GM12875 (cell line): ENCODE results near the gene F2RL3.

ENCODE experiments used
- H3K4me3 ChIP-seq: one replicate; pipeline ENCODE4 v1.5.1; 2011; ENCODE audit warnings: low read depth, low read length, control low read depth
- TF ChIP-seq, protein P1 (sequence below): IDR thresholded peaks from 2 replicates; pipeline ENCODE4 v1.5.1; 2011; ENCODE audit warnings: low read depth, mild to moderate bottlenecking, control low read depth, inconsistent platforms, low read length, moderate library complexity, borderline replicate concordance; ENCODE audit not compliant: insufficient read depth

The F2RL3 gene

DNA sequence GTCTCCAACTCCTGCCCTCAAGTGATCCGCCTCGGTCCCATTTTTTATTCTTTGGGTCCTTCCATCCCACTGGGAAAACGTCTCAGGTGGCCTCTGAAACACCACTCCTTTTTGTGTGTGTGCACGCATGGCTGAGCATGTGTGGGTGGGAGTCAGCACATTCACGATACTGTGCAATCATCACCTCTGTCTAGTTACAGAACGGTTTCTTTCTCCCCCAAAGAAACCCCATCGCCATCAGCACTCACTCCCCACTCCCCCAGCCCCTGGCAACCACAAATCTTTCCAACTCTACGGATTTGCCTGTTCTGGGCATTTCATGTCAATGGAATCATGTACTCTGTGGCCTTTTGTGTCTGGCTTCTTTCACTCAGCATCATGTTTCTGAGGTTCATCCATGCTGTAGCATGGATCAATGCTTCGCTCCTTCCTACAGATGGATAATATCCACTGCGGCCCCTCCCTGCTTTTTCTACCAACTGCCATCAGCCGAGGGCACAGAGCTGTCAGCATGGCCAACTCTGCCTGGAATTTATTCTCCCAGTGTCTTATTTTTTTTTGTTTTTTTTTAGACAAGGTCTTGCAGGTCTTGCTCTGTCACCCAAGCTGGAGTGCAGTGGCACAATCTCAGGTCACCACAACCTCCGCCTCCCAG lies 9.7 kb downstream of the F2RL3 start:
- TF ChIP-seq, protein P1, sequence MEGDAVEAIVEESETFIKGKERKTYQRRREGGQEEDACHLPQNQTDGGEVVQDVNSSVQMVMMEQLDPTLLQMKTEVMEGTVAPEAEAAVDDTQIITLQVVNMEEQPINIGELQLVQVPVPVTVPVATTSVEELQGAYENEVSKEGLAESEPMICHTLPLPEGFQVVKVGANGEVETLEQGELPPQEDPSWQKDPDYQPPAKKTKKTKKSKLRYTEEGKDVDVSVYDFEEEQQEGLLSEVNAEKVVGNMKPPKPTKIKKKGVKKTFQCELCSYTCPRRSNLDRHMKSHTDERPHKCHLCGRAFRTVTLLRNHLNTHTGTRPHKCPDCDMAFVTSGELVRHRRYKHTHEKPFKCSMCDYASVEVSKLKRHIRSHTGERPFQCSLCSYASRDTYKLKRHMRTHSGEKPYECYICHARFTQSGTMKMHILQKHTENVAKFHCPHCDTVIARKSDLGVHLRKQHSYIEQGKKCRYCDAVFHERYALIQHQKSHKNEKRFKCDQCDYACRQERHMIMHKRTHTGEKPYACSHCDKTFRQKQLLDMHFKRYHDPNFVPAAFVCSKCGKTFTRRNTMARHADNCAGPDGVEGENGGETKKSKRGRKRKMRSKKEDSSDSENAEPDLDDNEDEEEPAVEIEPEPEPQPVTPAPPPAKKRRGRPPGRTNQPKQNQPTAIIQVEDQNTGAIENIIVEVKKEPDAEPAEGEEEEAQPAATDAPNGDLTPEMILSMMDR, result no peak
- no peak overlapping the region for H3K4me3 ChIP-seq

DNA sequence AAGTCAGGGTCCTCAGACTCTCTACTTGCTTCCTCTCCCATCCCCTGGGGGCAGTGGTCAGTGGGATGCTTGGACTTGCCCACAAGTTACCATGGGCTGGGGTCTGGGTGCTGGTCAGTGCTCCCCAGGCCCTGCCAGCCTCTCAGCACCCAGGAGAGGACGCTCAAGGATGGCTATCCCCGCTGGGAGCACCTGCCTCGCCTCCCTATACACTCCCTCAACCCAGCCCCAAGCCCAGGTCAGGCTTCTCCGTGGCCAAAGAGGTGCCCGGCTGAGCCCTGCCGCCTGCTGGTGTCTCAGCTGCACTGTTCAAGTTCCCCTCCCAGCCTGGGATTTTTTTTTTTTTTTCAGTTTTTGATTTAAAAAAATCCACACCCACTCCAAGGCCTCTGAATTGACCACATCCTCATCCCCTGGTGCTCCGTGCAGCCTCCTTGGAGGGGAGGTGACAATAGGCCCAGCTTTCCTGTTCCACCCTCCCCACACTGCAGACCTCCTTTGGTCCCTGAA lies 10.8 kb downstream of the F2RL3 start:
- no peak overlapping the region for H3K4me3 ChIP-seq
- TF ChIP-seq, protein P1, result peak; percentile 86

DNA sequence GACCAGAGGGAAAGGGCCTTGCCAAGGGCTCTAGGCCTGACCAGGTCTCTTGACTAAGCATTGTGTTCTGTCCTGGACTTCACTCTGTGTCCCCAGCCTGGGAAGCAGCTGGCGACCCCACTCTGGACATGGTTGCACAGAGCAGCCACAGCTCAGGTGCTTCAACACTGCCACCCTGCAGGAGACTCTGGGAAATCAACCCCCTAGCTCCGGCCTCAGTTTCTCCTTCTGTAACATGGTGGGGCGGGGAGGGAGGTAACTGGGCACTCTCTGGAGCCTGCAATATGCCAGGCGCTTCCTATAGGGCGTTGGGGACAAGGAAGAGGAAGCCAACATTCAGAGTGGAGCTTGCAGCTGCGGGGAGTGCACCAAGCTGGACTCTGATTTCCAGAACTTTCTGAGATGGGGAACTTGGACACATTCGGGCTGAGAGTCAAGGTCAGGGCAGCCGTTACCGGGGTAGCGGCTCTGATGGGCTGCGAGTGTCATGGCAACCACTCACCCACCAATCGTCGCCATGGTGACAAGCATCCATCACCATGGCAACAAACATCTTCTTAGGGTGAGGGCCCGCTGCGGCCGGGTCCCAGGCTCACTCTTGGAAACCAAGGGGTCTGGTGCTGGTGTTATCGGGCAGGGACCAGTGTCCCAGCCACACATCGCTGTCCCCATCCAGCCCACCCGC lies 12.8 kb downstream of the F2RL3 start:
- TF ChIP-seq, protein P1, result no peak
- H3K4me3 ChIP-seq, result no peak overlapping the region

DNA sequence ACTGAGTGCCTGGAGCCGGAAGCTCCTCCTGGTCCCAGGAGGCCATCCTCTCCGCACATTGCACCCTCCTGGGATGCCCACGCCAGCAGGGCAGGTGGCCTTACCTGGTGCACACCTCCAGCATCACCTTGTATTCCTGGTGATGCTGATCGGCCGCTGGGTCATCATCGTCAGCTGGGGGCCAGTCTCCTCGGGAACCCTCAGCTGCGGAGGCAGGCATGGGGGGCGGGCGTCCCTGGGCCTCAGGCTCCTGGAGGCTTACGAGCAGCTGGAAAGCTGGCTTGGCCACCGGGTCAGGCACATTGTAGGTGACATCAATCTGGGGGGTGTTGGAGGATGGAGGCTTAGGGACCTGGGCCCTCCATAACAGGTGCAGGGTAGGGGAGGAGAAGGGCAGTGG lies 13.7 kb downstream of the F2RL3 start:
- TF ChIP-seq, protein P1, result no peak
- no peak overlapping the region for H3K4me3 ChIP-seq

DNA sequence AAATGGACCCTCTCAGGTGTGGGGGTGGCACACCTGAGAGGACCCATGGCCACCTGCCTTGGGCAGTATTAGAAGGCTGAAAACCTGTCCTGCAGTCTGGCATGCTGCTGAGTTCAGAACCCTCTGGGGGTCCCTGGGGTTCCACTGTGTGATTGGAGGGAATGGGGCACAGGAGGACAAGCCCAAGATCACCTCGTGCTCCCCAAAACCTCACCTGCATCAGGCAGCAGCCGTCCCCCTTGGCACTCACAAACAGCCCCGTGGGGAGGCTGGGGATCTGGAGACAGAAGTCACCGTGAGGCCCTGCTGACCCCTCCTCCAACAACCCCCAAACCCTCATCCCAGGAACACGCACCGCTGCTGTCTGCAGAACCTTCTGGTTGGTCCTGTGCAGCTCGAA lies 14.5 kb downstream of the F2RL3 start:
- TF ChIP-seq, protein P1, result no peak
- no peak overlapping the region for H3K4me3 ChIP-seq

DNA sequence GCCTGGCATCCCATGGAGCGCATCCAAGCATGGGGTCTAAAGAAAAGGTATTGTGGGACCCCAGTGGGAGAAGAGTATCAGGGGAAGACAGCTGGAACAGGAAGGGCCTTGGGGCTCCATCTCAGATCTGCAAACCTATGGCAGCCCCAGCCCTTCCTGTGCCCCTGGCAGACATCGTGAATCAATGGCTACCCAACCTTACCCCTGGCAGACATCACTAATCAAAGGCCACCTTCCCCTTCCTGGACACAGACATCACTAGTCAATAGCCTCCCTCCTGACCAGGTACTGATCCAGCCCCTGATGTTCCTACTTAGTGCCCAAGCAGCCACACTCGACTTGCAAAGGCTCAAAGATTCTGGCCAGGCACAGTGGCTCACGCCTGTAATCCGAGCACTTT lies 15.8 kb downstream of the F2RL3 start:
- TF ChIP-seq, protein P1, result no peak
- no peak overlapping the region for H3K4me3 ChIP-seq

DNA sequence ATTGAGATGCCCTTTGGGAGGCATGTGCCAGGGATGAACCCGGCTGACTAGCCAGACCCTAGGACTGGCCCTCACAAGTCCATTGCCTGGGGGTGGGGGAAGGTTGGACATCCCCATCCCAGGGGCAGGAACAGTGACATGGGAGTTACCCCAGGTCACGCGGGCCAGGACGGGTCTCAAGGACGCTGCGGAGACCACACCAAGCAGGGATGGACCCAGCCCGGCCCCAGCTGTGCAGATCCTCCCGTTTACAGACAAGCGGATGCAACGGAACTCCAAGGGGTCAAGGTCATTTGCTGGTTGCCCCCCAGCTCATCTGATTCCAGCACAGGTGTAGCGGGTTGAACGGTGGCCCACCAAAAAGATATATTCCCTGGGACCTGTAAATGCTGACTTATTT lies 20.0 kb downstream of the F2RL3 start:
- H3K4me3 ChIP-seq, result no peak overlapping the region
- TF ChIP-seq, protein P1, result no peak
